ENCODE results near the gene BCAP29.

- no peak for TF ChIP-seq CTCF (IDR thresholded peaks at IDR 0.05; ENCODE audit: insufficient read depth, low read depth, low read length)
- no peak for TF ChIP-seq EZH2 (IDR thresholded peaks at IDR 0.05; ENCODE audit: insufficient read depth, low read length)
These were observed 33.9 kb downstream of the BCAP29 start for GRCh38 chr7:107613948-107614347.

Data from astrocyte (in vitro differentiated cells and primary cell).